CD4-positive, alpha-beta T cell (primary cell): Measurements from ENCODE around the gene ZDHHC1. TPM values are rescaled to one million over a fixed set of nuclear protein-coding genes. Genes with fewer than 3 reads are reported as not detected.

Experiments
- ATAC-seq: fragments of 200-7000 bp; cut with Tn5 transposase; one replicate; pipeline ENCODE4 v1.10.0; 2022; ENCODE audit warnings: mild to moderate bottlenecking; ENCODE audit not compliant: poor library complexity
- CTCF ChIA-PET: fragments of 350-600 bp; sonication (Branson Sonifier 250); formaldehyde crosslinking; loops from one replicate; lab custom pipeline; 2021; ENCODE audit warnings: antibody characterized with exemption, inconsistent platforms; lab: Charles Lee
- POLR2A ChIA-PET: fragments of 350-600 bp; sonication (Branson Sonifier 250); formaldehyde crosslinking; loops from one replicate; lab custom pipeline; 2021; ENCODE audit warnings: antibody characterized with exemption, inconsistent platforms; lab: Charles Lee
- DNase-seq, 14 experiments: peaks; one replicate each; pipeline ENCODE4 v3.0.0-alpha.2; 2013 to 2020; ENCODE audit warnings: mixed read lengths in 2 of 14
- H3K27ac ChIP-seq, 2 donors: one replicate each; pipeline versions ENCODE4 v1.5.1 to v1.7.0; 2013; ENCODE audit warnings: low read length in 2 of 2, low read depth in 1 of 2, mild to moderate bottlenecking in 1 of 2
- H3K27me3 ChIP-seq, 2 experiments: 1 replicate in 1 of 2; 2 replicates in 1 of 2; pipeline versions ENCODE4 v1.6.1 to v1.7.0; 2013; ENCODE audit warnings: low read length in 2 of 2, control low read depth in 1 of 2, mild to moderate bottlenecking in 1 of 2, moderate library complexity in 1 of 2; ENCODE audit not compliant: insufficient read depth in 2 of 2, control insufficient read depth in 1 of 2
- H3K36me3 ChIP-seq: one replicate; pipeline ENCODE4 v1.6.1; 2013; ENCODE audit warnings: low read length, control low read depth; ENCODE audit not compliant: insufficient read depth
- H3K4me1 ChIP-seq: one replicate; pipeline ENCODE4 v1.6.1; 2013; ENCODE audit warnings: low read length, control low read depth; ENCODE audit not compliant: insufficient read depth
- H3K4me3 ChIP-seq: one replicate; pipeline ENCODE4 v1.5.1; 2013; ENCODE audit warnings: mild to moderate bottlenecking, low read length, moderate library complexity
- H3K9me3 ChIP-seq, 2 experiments: 1 replicate in 1 of 2; 2 replicates in 1 of 2; pipeline versions ENCODE4 v1.6.1 to v1.7.0; 2013; ENCODE audit warnings: low read length in 2 of 2, mild to moderate bottlenecking in 2 of 2, control low read depth in 1 of 2, moderate library complexity in 1 of 2; ENCODE audit not compliant: control insufficient read depth in 1 of 2, insufficient read depth in 1 of 2
- H3K27ac Mint-ChIP-seq: one replicate; pipeline ENCODE4 v1.8.0; 2020; ENCODE audit warnings: mixed read lengths
- H3K27me3 Mint-ChIP-seq: one replicate; pipeline ENCODE4 v1.8.0; 2021; ENCODE audit warnings: mixed read lengths
- H3K36me3 Mint-ChIP-seq: one replicate; pipeline ENCODE4 v1.8.0; 2021; ENCODE audit warnings: low read depth, mixed read lengths
- H3K4me1 Mint-ChIP-seq: one replicate; pipeline ENCODE4 v1.8.0; 2021; ENCODE audit warnings: low read depth, mixed read lengths
- H3K4me3 Mint-ChIP-seq: one replicate; pipeline ENCODE4 v1.8.0; 2020; ENCODE audit warnings: mild to moderate bottlenecking, mixed read lengths
- H3K9me3 Mint-ChIP-seq: one replicate; pipeline ENCODE4 v1.8.0; 2020; ENCODE audit warnings: mixed read lengths
- CTCF ChIP-seq: fragments of 200-600 bp; IDR thresholded peaks from one replicate; pipeline ENCODE4 v1.8.0; 2022; ENCODE audit warnings: antibody characterized with exemption, mild to moderate bottlenecking
- intact Hi-C, 2 experiments: fragments of 100-400 bp; cut with DNase I in 1 of 2; cut with micrococcal nuclease in 1 of 2; formaldehyde crosslinking; loops; one replicate each; pipeline versions ENCODE4 v1.15.1 to v1.9.0; 2023 to 2025; cut with DNase I, micrococcal nuclease
- total RNA-seq, 174 experiments: library from RNA in 2 of 174; stranded (reverse) in 2 of 174; gene quantifications; one replicate each; pipeline ENCODE4 v1.2.3 and lab custom pipeline; 2021 to 2026

The ZDHHC1 gene
- total RNA-seq, 2 experiments from 2014 or later: 0.22 TPM; not detected in 1

- no peaks in the 10 kb centered on the region for H3K36me3 Mint-ChIP-seq
- ChIA-PET CTCF (no interaction called here), POLR2A (interaction anchor here (0.6 to 1.0 kb wide), 2 partner anchors 8 to 12 kb away, joined by 3 read pairs; no protein-coding TSS in a partner anchor)
- DNase-seq (no peak), ATAC-seq (no peak)
- Histone ChIP-seq H3K4me1 (no peaks in the 10 kb centered on the region), H3K36me3 (no peaks in the 10 kb centered on the region), H3K9me3 (no peaks in the 10 kb centered on the region), H3K4me3 (no peak overlapping the region), H3K27me3 (no peaks in the 10 kb centered on the region), H3K27ac (no peak overlapping the region)
- H3K4me1 Mint-ChIP-seq: no peaks in the 10 kb centered on the region
- H3K9me3 Mint-ChIP-seq: no peaks in the 10 kb centered on the region
- no peak overlapping the region for H3K27ac Mint-ChIP-seq
- intact Hi-C loops: no loop called here
- H3K4me3 Mint-ChIP-seq: no peak overlapping the region
- no peak for TF ChIP-seq CTCF
- H3K27me3 Mint-ChIP-seq: peaks cover 15% of the 10 kb centered on the region
Measured at GRCh38 chr16:67372664-67373063, 43.6 kb downstream of the ZDHHC1 start.

- intact Hi-C loops: no loop called here
- Histone ChIP-seq H3K27me3 (no peaks in the 10 kb centered on the region), H3K36me3 (no peaks in the 10 kb centered on the region), H3K4me3 (no peak overlapping the region), H3K4me1 (no peaks in the 10 kb centered on the region), H3K9me3 (no peaks in the 10 kb centered on the region), H3K27ac (no peak overlapping the region)
- Mint-ChIP-seq H3K4me1 (no peaks in the 10 kb centered on the region), H3K27ac (no peak overlapping the region), H3K27me3 (peaks cover 14% of the 10 kb centered on the region), H3K9me3 (no peaks in the 10 kb centered on the region), H3K36me3 (no peaks in the 10 kb centered on the region), H3K4me3 (no peak overlapping the region)
- TF ChIP-seq CTCF: no peak
- DNase-seq (no peak), ATAC-seq (no peak)
- POLR2A ChIA-PET: no interaction called here
- CTCF ChIA-PET: no interaction called here
Measured at GRCh38 chr16:67370661-67371060, 45.6 kb downstream of the ZDHHC1 start.

DNA sequence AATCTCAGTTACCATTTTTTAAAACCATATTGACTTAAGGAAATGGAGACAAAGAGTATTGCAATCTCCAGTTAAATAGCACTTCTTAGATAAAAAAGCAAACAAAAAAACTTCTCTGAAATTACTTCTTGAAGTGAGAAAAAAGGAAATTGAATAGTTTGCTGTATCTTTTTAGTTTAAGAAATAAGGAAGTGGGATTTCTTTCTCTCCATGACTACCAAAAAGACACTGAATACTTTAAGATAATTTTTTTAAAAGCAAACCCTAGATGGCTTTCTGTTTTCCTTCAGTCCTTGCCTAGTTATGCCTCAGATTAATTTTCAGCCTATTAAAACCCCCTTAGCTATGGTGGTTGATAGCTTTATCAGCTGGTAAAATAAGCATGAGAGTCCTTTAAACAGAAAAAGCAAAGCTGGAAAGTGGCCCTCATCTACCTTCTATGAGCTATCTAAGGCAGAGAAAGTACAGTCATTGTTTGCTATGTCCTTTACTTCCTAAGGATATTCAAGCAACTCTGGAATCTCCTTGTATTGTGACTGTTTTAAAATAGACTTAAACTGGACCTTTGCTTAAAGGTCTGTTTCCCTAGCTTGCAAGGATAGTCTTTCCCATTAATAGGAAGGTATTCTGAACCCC is 51.6 kb downstream of the ZDHHC1 start:
- DNase-seq (peak in 1 of 14 experiments; percentile 5), ATAC-seq (no peak)
- peaks cover 16% of the 10 kb centered on the region for H3K4me1 Mint-ChIP-seq
- no peaks in the 10 kb centered on the region for H3K27me3 Mint-ChIP-seq
- no peak overlapping the region for H3K4me3 Mint-ChIP-seq
- Histone ChIP-seq H3K9me3 (no peaks in the 10 kb centered on the region), H3K27me3 (no peaks in the 10 kb centered on the region), H3K4me3 (no peak overlapping the region), H3K27ac (peak overlapping the region in 1 of 2 donors; percentile 4), H3K36me3 (no peaks in the 10 kb centered on the region), H3K4me1 (no peaks in the 10 kb centered on the region)
- no peaks in the 10 kb centered on the region for H3K9me3 Mint-ChIP-seq
- peak overlapping the region; percentile 25 for H3K27ac Mint-ChIP-seq
- ChIA-PET POLR2A (interaction anchor here (0.8 kb wide), 1 partner anchor 8 kb away, joined by 3 read pairs; no protein-coding TSS in a partner anchor), CTCF (interaction anchor here (0.5 kb wide), 1 partner anchor 9 kb away, joined by 5 read pairs; no protein-coding TSS in a partner anchor)
- no peaks in the 10 kb centered on the region for H3K36me3 Mint-ChIP-seq
- intact Hi-C loops: no loop called here
- no peak for TF ChIP-seq CTCF
